Measurements from ENCODE around the gene CYYR1.

DNA sequence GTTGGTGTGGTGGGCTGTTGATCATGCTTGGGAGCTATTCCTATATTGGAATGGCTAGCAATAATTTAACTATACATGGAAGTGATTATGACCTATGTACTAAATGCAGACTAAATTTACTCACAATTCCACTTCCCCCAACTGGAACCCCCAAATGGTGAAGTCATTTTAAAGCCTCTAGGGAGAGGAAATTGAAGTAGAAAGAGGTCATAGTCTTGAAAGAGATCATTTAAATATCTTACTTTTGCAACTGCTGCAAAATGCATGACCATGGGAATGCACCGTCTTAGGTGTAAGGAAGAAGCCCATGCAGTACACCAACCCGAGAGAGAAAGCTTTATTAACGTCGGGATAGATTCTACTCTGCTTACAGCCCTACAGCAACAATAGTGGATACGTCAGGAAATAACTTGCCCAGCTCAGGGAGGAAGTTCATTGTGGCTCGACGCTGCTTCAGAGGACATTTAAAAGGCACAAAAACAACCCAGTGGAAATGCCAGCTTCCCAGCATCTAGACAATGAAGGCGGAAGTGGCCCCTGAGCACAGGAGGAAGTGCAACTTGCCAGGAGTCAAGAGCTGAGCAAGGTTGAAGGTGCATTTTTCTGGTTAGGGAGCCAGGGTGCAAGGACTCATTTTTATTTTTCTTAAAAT is 26.5 kb downstream of the CYYR1 start:
- TF ChIP-seq, protein P1, sequence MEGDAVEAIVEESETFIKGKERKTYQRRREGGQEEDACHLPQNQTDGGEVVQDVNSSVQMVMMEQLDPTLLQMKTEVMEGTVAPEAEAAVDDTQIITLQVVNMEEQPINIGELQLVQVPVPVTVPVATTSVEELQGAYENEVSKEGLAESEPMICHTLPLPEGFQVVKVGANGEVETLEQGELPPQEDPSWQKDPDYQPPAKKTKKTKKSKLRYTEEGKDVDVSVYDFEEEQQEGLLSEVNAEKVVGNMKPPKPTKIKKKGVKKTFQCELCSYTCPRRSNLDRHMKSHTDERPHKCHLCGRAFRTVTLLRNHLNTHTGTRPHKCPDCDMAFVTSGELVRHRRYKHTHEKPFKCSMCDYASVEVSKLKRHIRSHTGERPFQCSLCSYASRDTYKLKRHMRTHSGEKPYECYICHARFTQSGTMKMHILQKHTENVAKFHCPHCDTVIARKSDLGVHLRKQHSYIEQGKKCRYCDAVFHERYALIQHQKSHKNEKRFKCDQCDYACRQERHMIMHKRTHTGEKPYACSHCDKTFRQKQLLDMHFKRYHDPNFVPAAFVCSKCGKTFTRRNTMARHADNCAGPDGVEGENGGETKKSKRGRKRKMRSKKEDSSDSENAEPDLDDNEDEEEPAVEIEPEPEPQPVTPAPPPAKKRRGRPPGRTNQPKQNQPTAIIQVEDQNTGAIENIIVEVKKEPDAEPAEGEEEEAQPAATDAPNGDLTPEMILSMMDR (optimal IDR thresholded peaks at IDR 0.05 in 1 of 3, IDR thresholded peaks at IDR 0.05 in 1 of 3, conservative IDR thresholded peaks at IDR 0.05 in 1 of 3; ENCODE audit: extremely low read depth in 1 of 3, insufficient read depth in 2 of 3, low read length in 3 of 3), result no peak
- no peak for TF ChIP-seq EZH2 (IDR thresholded peaks at IDR 0.05; ENCODE audit: low read length)

All from keratinocyte (primary cell).